DND-41 (cell line): Measurements from ENCODE around the gene HTT.

Experiments
- ATAC-seq: fragments of 200-7000 bp; cut with Tn5 transposase; 3 replicates; pipeline ENCODE4 v1.9.1; 2021; ENCODE audit warnings: low read depth; ENCODE audit not compliant: insufficient read depth
- DNase-seq: peaks from one replicate; pipeline ENCODE4 v3.0.0-alpha.2; 2020
- H2AFZ ChIP-seq: 2 replicates; pipeline ENCODE4 v1.6.0; 2012; ENCODE audit warnings: low read depth, low read length
- H3K27ac ChIP-seq: 2 replicates; pipeline ENCODE4 v1.5.1; 2012; ENCODE audit warnings: low read length, inconsistent platforms
- H3K27me3 ChIP-seq: fragments of 200-600 bp; sonication (generic); 2 replicates; pipeline ENCODE4 v1.6.0; 2012; ENCODE audit warnings: low read length, mild to moderate bottlenecking, inconsistent platforms; ENCODE audit not compliant: insufficient read depth, poor library complexity
- H3K36me3 ChIP-seq: 2 replicates; pipeline ENCODE4 v1.5.1; 2012; ENCODE audit warnings: low read length, inconsistent platforms; ENCODE audit not compliant: insufficient read depth
- H3K4me1 ChIP-seq: 2 replicates; pipeline ENCODE4 v1.5.1; 2012; ENCODE audit warnings: mild to moderate bottlenecking, low read length; ENCODE audit not compliant: insufficient read depth
- H3K4me2 ChIP-seq: 2 replicates; pipeline ENCODE4 v1.6.0; 2012; ENCODE audit warnings: mild to moderate bottlenecking, moderate library complexity, low read length, inconsistent platforms; ENCODE audit not compliant: insufficient read depth
- H3K4me3 ChIP-seq, 2 experiments: fragments of 200-600 bp in 1 of 2; shearing (Covaris generic) in 1 of 2; 2 replicates each; pipeline ENCODE4 v1.5.1; 2012 to 2016; ENCODE audit warnings: inconsistent platforms in 2 of 2, low read length in 2 of 2, mild to moderate bottlenecking in 2 of 2, low read depth in 1 of 2, moderate library complexity in 1 of 2
- H3K79me2 ChIP-seq: 2 replicates; pipeline ENCODE4 v1.6.0; 2012; ENCODE audit warnings: low read length, inconsistent platforms; ENCODE audit not compliant: insufficient read depth
- H3K9ac ChIP-seq: 2 replicates; pipeline ENCODE4 v1.6.0; 2012; ENCODE audit warnings: low read depth, mild to moderate bottlenecking, inconsistent platforms, low read length, moderate library complexity
- H3K9me3 ChIP-seq: 2 replicates; pipeline ENCODE4 v1.5.1; 2012; ENCODE audit warnings: low read length, moderate library complexity, mild to moderate bottlenecking, inconsistent platforms; ENCODE audit not compliant: insufficient read depth, severe bottlenecking
- H4K20me1 ChIP-seq: 2 replicates; pipeline ENCODE4 v1.6.0; 2012; ENCODE audit warnings: low read length; ENCODE audit not compliant: insufficient read depth
- CTCF ChIP-seq: IDR thresholded peaks from 2 replicates; pipeline ENCODE4 v1.5.1; 2012; ENCODE audit warnings: borderline replicate concordance, low read length, moderate library complexity, mild to moderate bottlenecking; ENCODE audit not compliant: poor library complexity, severe bottlenecking; ENCODE audit errors: extremely low read depth
- EZH2 ChIP-seq: IDR thresholded peaks from 3 replicates; pipeline ENCODE4 v1.6.1; 2012; ENCODE audit warnings: borderline replicate concordance, low read depth, mild to moderate bottlenecking, moderate library complexity, low read length, inconsistent platforms; ENCODE audit not compliant: severe bottlenecking

Gene HTT

GRCh38 chr4:3225071-3225850 lies 150.8 kb downstream of the HTT start:
- Histone ChIP-seq H3K4me2 (no peak overlapping the region), H3K36me3 (peaks cover 72% of the 10 kb centered on the region), H3K9ac (no peak overlapping the region)

GRCh38 chr4:3225936-3226335 lies 151.5 kb downstream of the HTT start:
- H3K4me1 ChIP-seq = no peaks in the 10 kb centered on the region
- H2AFZ ChIP-seq = no peak overlapping the region
- no peak overlapping the region for H3K4me3 ChIP-seq
- H3K4me2 ChIP-seq = no peak overlapping the region
- no peak overlapping the region for H3K9ac ChIP-seq
- no peak for TF ChIP-seq EZH2
- TF ChIP-seq CTCF = no peak
- H3K79me2 ChIP-seq = no peaks in the 10 kb centered on the region
- H3K9me3 ChIP-seq = no peaks in the 10 kb centered on the region
- DNase-seq = no peak
- H3K27me3 ChIP-seq = no peaks in the 10 kb centered on the region
- ATAC-seq = no peak
- H3K36me3 ChIP-seq = peaks cover 77% of the 10 kb centered on the region
- H4K20me1 ChIP-seq = peaks cover 19% of the 10 kb centered on the region; the same call in 1 of the 2 replicates
- H3K27ac ChIP-seq = no peak overlapping the region

More at GRCh38 chr4:3225071-3225850, 150.8 kb downstream of the HTT start:
- TF ChIP-seq EZH2 (no peak), CTCF (no peak)
- no peak overlapping the region for H3K4me3 ChIP-seq
- H2AFZ ChIP-seq = no peak overlapping the region
- no peaks in the 10 kb centered on the region for H3K9me3 ChIP-seq
- DNase-seq (no peak), ATAC-seq (no peak)
- no peaks in the 10 kb centered on the region for H3K79me2 ChIP-seq
- no peaks in the 10 kb centered on the region for H3K27me3 ChIP-seq
- no peak overlapping the region for H3K27ac ChIP-seq
- no peaks in the 10 kb centered on the region for H3K4me1 ChIP-seq
- H4K20me1 ChIP-seq = peaks cover 15% of the 10 kb centered on the region; the same call in 1 of the 2 replicates

GRCh38 chr4:3226467-3226866 lies 152.0 kb downstream of the HTT start:
- Histone ChIP-seq H4K20me1 (peaks cover 19% of the 10 kb centered on the region; the same call in 1 of the 2 replicates), H3K4me2 (no peak overlapping the region), H3K9me3 (no peaks in the 10 kb centered on the region), H3K4me1 (no peaks in the 10 kb centered on the region), H3K27ac (no peak overlapping the region), H3K79me2 (no peaks in the 10 kb centered on the region), H2AFZ (no peak overlapping the region), H3K4me3 (no peak overlapping the region), H3K9ac (no peak overlapping the region), H3K36me3 (peaks cover 81% of the 10 kb centered on the region), H3K27me3 (no peaks in the 10 kb centered on the region)
- TF ChIP-seq CTCF (no peak), EZH2 (no peak)
- ATAC-seq = no peak
- DNase-seq = no peak
